Mesothelial cell of epicardium (in vitro differentiated cells): Measurements from ENCODE around the gene AP1B1. TPM values are rescaled to one million over a fixed set of nuclear protein-coding genes. Genes with fewer than 3 reads are reported as not detected.

Source experiments
- DNase-seq, 2 experiments: peaks; one replicate each; pipeline ENCODE4 v3.0.0; 2021; ENCODE audit warnings: low spot score in 2 of 2; ENCODE audit not compliant: unreplicated experiment in 2 of 2
- H3K27ac Mint-ChIP-seq: 2 replicates; pipeline ENCODE4 v1.8.0; 2021; ENCODE audit warnings: mixed read lengths
- H3K27me3 Mint-ChIP-seq: 2 replicates; pipeline ENCODE4 v1.8.0; 2021; ENCODE audit warnings: low read depth, mixed read lengths
- H3K36me3 Mint-ChIP-seq: 2 replicates; pipeline ENCODE4 v1.8.0; 2021; ENCODE audit warnings: mixed read lengths
- H3K4me1 Mint-ChIP-seq: 2 replicates; pipeline ENCODE4 v1.8.0; 2021; ENCODE audit warnings: mixed read lengths
- H3K4me3 Mint-ChIP-seq: 2 replicates; pipeline ENCODE4 v1.8.0; 2021; ENCODE audit warnings: mild to moderate bottlenecking, moderate library complexity, mixed read lengths
- H3K9me3 Mint-ChIP-seq: 2 replicates; pipeline ENCODE4 v1.8.0; 2021; ENCODE audit warnings: mixed read lengths
- CTCF ChIP-seq: fragments of 200-600 bp; sonication (generic); IDR thresholded peaks from one replicate; pipeline ENCODE4 v1.5.0; 2021; ENCODE audit warnings: antibody characterized with exemption; ENCODE audit not compliant: unreplicated experiment
- total RNA-seq: library from RNA; stranded (reverse); gene quantifications from 3 replicates; pipeline ENCODE4 v1.2.1, GENCODE V29; 2021

Gene AP1B1
- total RNA-seq, 1 donor from 2014 or later = 43.9 TPM

GRCh38 chr22:29328566-29329500 is 59.5 kb downstream of the AP1B1 start:
- peaks cover 8% of the 10 kb centered on the region for H3K36me3 Mint-ChIP-seq
- no peaks in the 10 kb centered on the region for H3K9me3 Mint-ChIP-seq
- H3K4me1 Mint-ChIP-seq = peaks cover 14% of the 10 kb centered on the region
- DNase-seq = no peak
- no peak overlapping the region for H3K4me3 Mint-ChIP-seq
- peak overlapping the region; percentile 15 for H3K27ac Mint-ChIP-seq
- no peaks in the 10 kb centered on the region for H3K27me3 Mint-ChIP-seq
- TF ChIP-seq CTCF = no peak

- H3K36me3 Mint-ChIP-seq = peaks cover 5% of the 10 kb centered on the region
- H3K4me1 Mint-ChIP-seq = peaks cover 14% of the 10 kb centered on the region
- H3K9me3 Mint-ChIP-seq = no peaks in the 10 kb centered on the region
- DNase-seq = no peak
- peak; percentile 14 for TF ChIP-seq CTCF
- no peaks in the 10 kb centered on the region for H3K27me3 Mint-ChIP-seq
- H3K4me3 Mint-ChIP-seq = no peak overlapping the region
- no peak overlapping the region for H3K27ac Mint-ChIP-seq
Measured at GRCh38 chr22:29328055-29328454, 60.3 kb downstream of the AP1B1 start.

- no peaks in the 10 kb centered on the region for H3K27me3 Mint-ChIP-seq
- H3K9me3 Mint-ChIP-seq = no peaks in the 10 kb centered on the region
- peaks cover 14% of the 10 kb centered on the region for H3K4me1 Mint-ChIP-seq
- DNase-seq = no peak
- no peak overlapping the region for H3K4me3 Mint-ChIP-seq
- TF ChIP-seq CTCF = no peak
- peaks cover 5% of the 10 kb centered on the region for H3K36me3 Mint-ChIP-seq
- H3K27ac Mint-ChIP-seq = no peak overlapping the region
Measured at GRCh38 chr22:29327089-29327764, 61.1 kb downstream of the AP1B1 start.

GRCh38 chr22:29326481-29326880 is 61.9 kb downstream of the AP1B1 start:
- Mint-ChIP-seq H3K4me3 (no peak overlapping the region), H3K27me3 (no peaks in the 10 kb centered on the region), H3K9me3 (no peaks in the 10 kb centered on the region), H3K4me1 (peaks cover 7% of the 10 kb centered on the region), H3K36me3 (peaks cover 5% of the 10 kb centered on the region), H3K27ac (no peak overlapping the region)
- no peak for DNase-seq
- no peak for TF ChIP-seq CTCF

- DNase-seq = no peak
- no peaks in the 10 kb centered on the region for H3K9me3 Mint-ChIP-seq
Measured at GRCh38 chr22:29325785-29326315, 62.5 kb downstream of the AP1B1 start.

More at GRCh38 chr22:29325785-29326315, 62.5 kb downstream of the AP1B1 start:
- no peak overlapping the region for H3K4me3 Mint-ChIP-seq
- H3K4me1 Mint-ChIP-seq = peaks cover 5% of the 10 kb centered on the region
- no peaks in the 10 kb centered on the region for H3K27me3 Mint-ChIP-seq
- H3K36me3 Mint-ChIP-seq = peaks cover 5% of the 10 kb centered on the region
- TF ChIP-seq CTCF = no peak
- no peak overlapping the region for H3K27ac Mint-ChIP-seq
